ENCODE measurements around the gene ATP8B3. TPM values are rescaled to one million over a fixed set of nuclear protein-coding genes. Genes with fewer than 3 reads are reported as not detected.

The ATP8B3 gene
- total RNA-seq, 4 donors from 2014 or later = 0.27 to 0.75 TPM; not detected in 2

DNA sequence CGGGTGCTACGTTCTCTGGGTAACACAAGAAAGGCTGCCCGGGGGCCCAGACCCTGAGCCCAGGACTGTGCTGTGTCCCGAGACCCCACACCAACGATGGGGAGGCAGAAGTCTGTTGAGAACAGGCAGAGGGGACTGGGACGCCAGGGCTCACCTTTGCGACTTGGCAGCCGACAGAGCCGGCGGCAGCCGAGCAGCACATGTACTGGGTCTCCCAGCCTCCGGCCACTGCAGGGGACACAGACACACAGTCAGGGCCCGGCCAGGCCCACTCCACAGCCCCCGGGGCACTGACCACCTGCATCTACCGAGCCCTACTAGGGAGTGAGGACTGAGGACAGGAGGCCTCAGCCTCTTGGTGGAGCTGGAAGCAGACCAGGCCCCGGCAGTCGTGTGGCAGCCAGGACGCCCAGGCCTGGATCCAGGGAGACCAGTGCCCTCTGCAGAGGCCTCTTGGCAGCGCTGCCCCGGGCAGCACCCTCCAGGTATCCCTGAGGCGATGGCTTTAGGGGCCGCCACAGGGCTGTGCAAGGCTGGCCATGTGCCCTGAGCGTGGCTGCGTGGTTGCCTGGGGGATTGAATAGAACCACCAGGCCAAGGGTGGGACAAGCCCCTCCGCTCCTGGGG, 5.6 kb upstream of the ATP8B3 start:
- whole genome bisulfite sequencing, 2 donors (ENCODE audit: low coverage in 1 of 2) = 95% methylated on average over 25 of the region's 25 CpGs; no CpG with 5 or more reads in 1 of the 2 donors
- intact Hi-C loops (cut with DNase I; ENCODE audit: low total_unique reads) (no loop called here), in situ Hi-C loops (cut with MboI; ENCODE audit: low pct_ligation_motif_present in 1 of 4, low pct_unique_long_range_greater_than_20kb in 1 of 4, low sequenced_read_pairs in 3 of 4) (loop anchor here in 1 of 4 donors (25.0 kb wide), 1 partner anchor 280 kb away; no protein-coding TSS in a partner anchor)
- Histone ChIP-seq H3K4me3 (no peak overlapping the region), H3K4me1 (peaks cover 4 to 12% (median 9%) of the 10 kb centered on the region in 4 donors), H3K36me3 (peaks cover 0 to 55% (median 26%) of the 10 kb centered on the region in 4 donors), H3K9me3 (no peaks in the 10 kb centered on the region), H3K27ac (no peak overlapping the region), H3K27me3 (no peaks in the 10 kb centered on the region)
- no peak for TF ChIP-seq EP300 (IDR thresholded peaks at IDR 0.05; ENCODE audit: low read depth)
- no peak for TF ChIP-seq POLR2AphosphoS5 (IDR thresholded peaks at IDR 0.05)
- TF ChIP-seq, protein P1, sequence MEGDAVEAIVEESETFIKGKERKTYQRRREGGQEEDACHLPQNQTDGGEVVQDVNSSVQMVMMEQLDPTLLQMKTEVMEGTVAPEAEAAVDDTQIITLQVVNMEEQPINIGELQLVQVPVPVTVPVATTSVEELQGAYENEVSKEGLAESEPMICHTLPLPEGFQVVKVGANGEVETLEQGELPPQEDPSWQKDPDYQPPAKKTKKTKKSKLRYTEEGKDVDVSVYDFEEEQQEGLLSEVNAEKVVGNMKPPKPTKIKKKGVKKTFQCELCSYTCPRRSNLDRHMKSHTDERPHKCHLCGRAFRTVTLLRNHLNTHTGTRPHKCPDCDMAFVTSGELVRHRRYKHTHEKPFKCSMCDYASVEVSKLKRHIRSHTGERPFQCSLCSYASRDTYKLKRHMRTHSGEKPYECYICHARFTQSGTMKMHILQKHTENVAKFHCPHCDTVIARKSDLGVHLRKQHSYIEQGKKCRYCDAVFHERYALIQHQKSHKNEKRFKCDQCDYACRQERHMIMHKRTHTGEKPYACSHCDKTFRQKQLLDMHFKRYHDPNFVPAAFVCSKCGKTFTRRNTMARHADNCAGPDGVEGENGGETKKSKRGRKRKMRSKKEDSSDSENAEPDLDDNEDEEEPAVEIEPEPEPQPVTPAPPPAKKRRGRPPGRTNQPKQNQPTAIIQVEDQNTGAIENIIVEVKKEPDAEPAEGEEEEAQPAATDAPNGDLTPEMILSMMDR (IDR thresholded peaks at IDR 0.05) = no peak
- DNase-seq = no peak

DNA sequence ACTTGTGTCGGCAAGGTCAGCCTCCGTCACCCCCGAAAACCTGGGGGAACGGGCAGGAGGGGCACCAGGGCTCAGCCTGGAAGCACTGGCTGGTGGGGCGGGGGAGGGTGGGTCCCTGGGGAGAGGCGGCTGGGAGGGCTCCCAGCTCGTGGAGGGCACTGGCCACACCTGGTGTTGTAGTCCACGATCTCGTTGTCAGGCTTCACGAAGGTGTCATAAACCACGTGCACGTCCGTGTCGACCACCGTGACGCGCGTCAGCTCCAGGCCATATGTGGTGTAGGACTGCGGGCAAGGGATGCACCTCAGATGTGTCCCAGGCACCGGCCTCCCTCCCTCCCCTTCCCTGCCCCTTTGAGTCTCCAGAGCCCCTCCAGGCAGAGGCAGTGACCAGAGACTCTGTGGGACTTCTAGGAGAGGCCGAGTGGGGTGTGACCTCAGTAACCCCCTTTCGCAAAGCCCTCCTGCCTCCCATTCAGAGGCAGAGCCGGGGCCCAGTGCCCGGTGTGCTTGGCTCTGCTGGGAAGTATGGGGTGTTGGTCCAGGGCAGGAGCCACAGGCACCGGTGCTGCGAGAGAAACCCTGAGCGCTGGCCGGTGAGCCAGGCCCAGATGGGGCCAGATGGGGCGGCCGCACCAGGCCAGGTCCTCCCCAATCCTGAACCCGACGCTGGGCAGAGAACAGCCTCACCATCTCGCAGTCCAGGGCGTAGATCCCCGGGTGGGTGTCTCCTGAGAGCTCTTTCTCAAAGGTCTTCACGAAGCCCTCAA, 4.6 kb upstream of the ATP8B3 start:
- Histone ChIP-seq H3K4me1 (peaks cover 7 to 17% (median 14%) of the 10 kb centered on the region in 4 donors), H3K9me3 (no peaks in the 10 kb centered on the region), H3K27ac (no peak overlapping the region), H3K36me3 (peaks cover 0 to 47% (median 26%) of the 10 kb centered on the region in 4 donors), H3K4me3 (no peak overlapping the region), H3K27me3 (no peaks in the 10 kb centered on the region)
- TF ChIP-seq EP300 (IDR thresholded peaks at IDR 0.05; ENCODE audit: low read depth) (no peak), POLR2A (IDR thresholded peaks at IDR 0.05) (no peak), POLR2AphosphoS5 (IDR thresholded peaks at IDR 0.05) (no peak)
- TF ChIP-seq, protein P1 (IDR thresholded peaks at IDR 0.05) = no peak
- no peak for DNase-seq
- 90% methylated on average over 28 of the region's 36 CpGs; no CpG with 5 or more reads in 1 of the 2 donors for WGBS, 2 donors (ENCODE audit: low coverage in 1 of 2)
- intact Hi-C loops (cut with DNase I; ENCODE audit: low total_unique reads) (no loop called here), in situ Hi-C loops (cut with MboI; ENCODE audit: low pct_ligation_motif_present in 1 of 4, low pct_unique_long_range_greater_than_20kb in 1 of 4, low sequenced_read_pairs in 3 of 4) (loop anchor here in 1 of 4 donors (25.0 kb wide), 1 partner anchor 279 kb away; no protein-coding TSS in a partner anchor)

DNA sequence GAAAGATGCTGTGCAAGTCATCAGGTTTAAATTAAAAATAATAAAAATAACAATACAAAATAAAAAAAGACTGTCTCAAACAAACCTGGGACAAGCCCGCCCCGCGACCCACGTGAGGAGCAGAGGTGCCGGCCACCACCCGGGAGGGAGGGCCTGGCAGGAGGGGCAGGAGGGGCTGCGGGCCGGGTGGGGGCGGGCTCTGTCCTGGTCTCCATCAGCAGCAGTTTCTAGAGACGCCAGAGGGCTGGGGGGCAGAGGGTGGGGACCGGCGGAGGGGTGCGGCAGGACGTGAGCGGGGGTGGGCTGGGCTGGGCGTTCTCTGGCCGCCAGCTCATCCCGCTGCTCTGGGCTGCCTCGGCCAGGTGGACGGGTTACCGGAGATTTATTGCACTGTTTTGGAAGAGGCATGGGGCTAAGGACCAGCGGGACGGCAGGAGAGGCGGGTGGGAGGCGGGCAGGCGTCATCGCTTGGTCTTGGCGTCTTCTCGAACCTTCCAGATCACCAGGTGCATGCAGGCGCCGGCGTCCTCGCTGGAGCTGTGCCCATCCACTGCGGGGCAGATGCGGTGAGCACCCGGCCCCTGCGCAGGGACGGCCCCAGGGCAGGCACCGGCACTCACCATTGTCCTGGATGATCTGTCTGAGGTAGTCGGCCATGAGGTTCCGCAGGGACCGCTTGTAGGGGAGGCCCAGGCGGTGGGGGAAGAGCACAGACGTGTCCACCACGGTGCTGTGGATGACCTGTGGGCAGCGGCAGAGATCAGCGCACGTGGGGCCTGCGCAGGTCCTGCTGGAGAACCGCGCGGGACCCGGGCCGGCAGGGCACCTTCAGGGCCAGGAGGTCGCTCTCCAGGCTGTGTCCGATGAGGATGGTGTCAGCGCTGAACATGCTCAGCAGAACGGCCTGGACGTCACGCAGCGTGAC, 3.8 kb upstream of the ATP8B3 start:
- H3K9me3 ChIP-seq = no peaks in the 10 kb centered on the region
- intact Hi-C loops (cut with DNase I; ENCODE audit: low total_unique reads) = no loop called here
- no peak overlapping the region for H3K27ac ChIP-seq
- H3K4me1 ChIP-seq = peaks cover 11 to 21% (median 16%) of the 10 kb centered on the region in 4 donors
- peaks cover 0 to 47% (median 26%) of the 10 kb centered on the region in 4 donors for H3K36me3 ChIP-seq
- 84 to 88% methylated on average over 17 to 53 of the region's 61 CpGs for WGBS, 2 donors (ENCODE audit: low coverage in 1 of 2)
- no peak for DNase-seq
- no peak overlapping the region for H3K4me3 ChIP-seq
- TF ChIP-seq EP300 (IDR thresholded peaks at IDR 0.05; ENCODE audit: low read depth) = no peak
- TF ChIP-seq, protein P1 (IDR thresholded peaks at IDR 0.05) = no peak
- no peak for TF ChIP-seq POLR2AphosphoS5 (IDR thresholded peaks at IDR 0.05)
- TF ChIP-seq POLR2A (IDR thresholded peaks at IDR 0.05) = no peak
- in situ Hi-C loops (cut with MboI; ENCODE audit: low pct_ligation_motif_present in 1 of 4, low pct_unique_long_range_greater_than_20kb in 1 of 4, low sequenced_read_pairs in 3 of 4) = loop anchor here in 1 of 4 donors (25.0 kb wide), 1 partner anchor 279 kb away; no protein-coding TSS in a partner anchor
- no peaks in the 10 kb centered on the region for H3K27me3 ChIP-seq
